Ascending aorta (tissue), 2 donors: ENCODE data around the gene NR1D2. TPM values are rescaled to one million over a fixed set of nuclear protein-coding genes. Genes with fewer than 3 reads are reported as not detected.

ENCODE experiments used
- DNase-seq, 2 donors: peaks; one replicate each; pipeline ENCODE4 v3.0.0-alpha.2; 2019; ENCODE audit warnings: low spot score in 2 of 2
- H3K27ac ChIP-seq, 2 donors: fragments of 200-600 bp; sonication (generic); one replicate each; pipeline ENCODE4 v1.5.1; 2016 to 2017; ENCODE audit warnings: mild to moderate bottlenecking in 1 of 2
- H3K27me3 ChIP-seq: fragments of 200-600 bp; sonication (generic); one replicate; pipeline ENCODE4 v1.5.1; 2017
- H3K36me3 ChIP-seq, 2 donors: fragments of 200-600 bp; sonication (generic); one replicate each; pipeline ENCODE4 v1.5.1; 2016
- H3K4me1 ChIP-seq, 2 donors: fragments of 200-600 bp; sonication (generic); one replicate each; pipeline ENCODE4 v1.5.1; 2016 to 2017; ENCODE audit warnings: mild to moderate bottlenecking in 1 of 2
- H3K4me3 ChIP-seq, 2 donors: fragments of 200-600 bp; sonication (generic); one replicate each; pipeline ENCODE4 v1.5.1; 2016 to 2017; ENCODE audit warnings: mild to moderate bottlenecking in 1 of 2
- H3K9me3 ChIP-seq, 2 donors: fragments of 200-600 bp; sonication (generic); one replicate each; pipeline ENCODE4 v1.5.1; 2016
- intact Hi-C: fragments of 100-400 bp; cut with DNase I; formaldehyde crosslinking; loops from one replicate; pipeline ENCODE4 v1.15.1; 2023
- total RNA-seq: library from RNA; depleted of rRNA; stranded (reverse); fragments of >200 nt; gene quantifications from one replicate; pipeline ENCODE4 v1.1.0, GENCODE V29; 2016
- TF ChIP-seq, protein P1 (sequence below), 3 experiments: fragments of 200-600 bp in 2 of 3; fragments of 450-650 bp in 1 of 3; sonication (generic) in 2 of 3; IDR thresholded peaks; one replicate each; pipeline ENCODE4 v1.5.1; 2016 to 2019; ENCODE audit warnings: antibody characterized with exemption in 3 of 3, mild to moderate bottlenecking in 1 of 3, moderate library complexity in 1 of 3

The NR1D2 gene
- total RNA-seq, 1 donor from 2014 or later = 6.5 TPM

- no peak overlapping the region for H3K4me3 ChIP-seq
- H3K27me3 ChIP-seq = no peaks in the 10 kb centered on the region
- H3K27ac ChIP-seq = peak overlapping the region; percentile 66 to 77
- TF ChIP-seq, protein P1, sequence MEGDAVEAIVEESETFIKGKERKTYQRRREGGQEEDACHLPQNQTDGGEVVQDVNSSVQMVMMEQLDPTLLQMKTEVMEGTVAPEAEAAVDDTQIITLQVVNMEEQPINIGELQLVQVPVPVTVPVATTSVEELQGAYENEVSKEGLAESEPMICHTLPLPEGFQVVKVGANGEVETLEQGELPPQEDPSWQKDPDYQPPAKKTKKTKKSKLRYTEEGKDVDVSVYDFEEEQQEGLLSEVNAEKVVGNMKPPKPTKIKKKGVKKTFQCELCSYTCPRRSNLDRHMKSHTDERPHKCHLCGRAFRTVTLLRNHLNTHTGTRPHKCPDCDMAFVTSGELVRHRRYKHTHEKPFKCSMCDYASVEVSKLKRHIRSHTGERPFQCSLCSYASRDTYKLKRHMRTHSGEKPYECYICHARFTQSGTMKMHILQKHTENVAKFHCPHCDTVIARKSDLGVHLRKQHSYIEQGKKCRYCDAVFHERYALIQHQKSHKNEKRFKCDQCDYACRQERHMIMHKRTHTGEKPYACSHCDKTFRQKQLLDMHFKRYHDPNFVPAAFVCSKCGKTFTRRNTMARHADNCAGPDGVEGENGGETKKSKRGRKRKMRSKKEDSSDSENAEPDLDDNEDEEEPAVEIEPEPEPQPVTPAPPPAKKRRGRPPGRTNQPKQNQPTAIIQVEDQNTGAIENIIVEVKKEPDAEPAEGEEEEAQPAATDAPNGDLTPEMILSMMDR (IDR thresholded peaks at IDR 0.05) = no peak
- intact Hi-C loops = loop anchor here (5.0 to 10.0 kb wide), 2 partner anchors 46 to 651 kb away; partner anchors contain the start of gene NR1D2
- H3K9me3 ChIP-seq = no peaks in the 10 kb centered on the region
- no peaks in the 10 kb centered on the region for H3K36me3 ChIP-seq
- H3K4me1 ChIP-seq = peaks cover 7 to 27% of the 10 kb centered on the region in 2 donors
- no peak for DNase-seq
Observed at GRCh38 chr3:23993556-23994243, 48.6 kb downstream of the NR1D2 start.

DNA sequence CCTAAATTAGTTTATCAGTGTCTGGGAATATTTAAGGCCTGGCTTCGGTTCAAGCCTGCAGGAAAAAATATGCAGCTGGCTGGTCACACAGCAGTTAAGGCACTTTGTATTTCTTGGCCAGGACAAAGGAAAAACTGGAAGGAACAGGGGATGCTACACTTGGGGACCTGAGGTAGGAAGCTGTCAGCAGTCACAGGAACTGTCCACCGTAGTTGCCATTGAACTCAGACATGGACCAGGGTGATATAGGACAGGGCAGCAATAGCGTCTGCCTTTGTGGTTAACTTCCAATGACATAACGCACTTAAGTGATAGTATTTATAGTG, 49.1 kb downstream of the NR1D2 start:
- intact Hi-C loops = loop anchor here (5.0 to 10.0 kb wide), 2 partner anchors 47 to 651 kb away; partner anchors contain the start of gene NR1D2
- no peak overlapping the region for H3K4me3 ChIP-seq
- H3K9me3 ChIP-seq = no peaks in the 10 kb centered on the region
- DNase-seq = no peak
- H3K36me3 ChIP-seq = no peaks in the 10 kb centered on the region
- TF ChIP-seq, protein P1 (IDR thresholded peaks at IDR 0.05) = no peak
- H3K27me3 ChIP-seq = no peaks in the 10 kb centered on the region
- H3K4me1 ChIP-seq = peaks cover 7 to 29% of the 10 kb centered on the region in 2 donors
- H3K27ac ChIP-seq = peak overlapping the region; percentile 66 to 77

- H3K36me3 ChIP-seq = no peaks in the 10 kb centered on the region
- no peak overlapping the region for H3K4me3 ChIP-seq
- TF ChIP-seq, protein P1 (IDR thresholded peaks at IDR 0.05) = no peak
- no peaks in the 10 kb centered on the region for H3K27me3 ChIP-seq
- H3K9me3 ChIP-seq = no peaks in the 10 kb centered on the region
- H3K27ac ChIP-seq = no peak overlapping the region
- DNase-seq = no peak
- H3K4me1 ChIP-seq = peaks cover 7 to 33% of the 10 kb centered on the region in 2 donors
- intact Hi-C loops = loop anchor here (5.0 to 10.0 kb wide), 2 partner anchors 502 to 650 kb away; no protein-coding TSS in a partner anchor
Observed at GRCh38 chr3:23995219-23995618, 50.1 kb downstream of the NR1D2 start.

DNA sequence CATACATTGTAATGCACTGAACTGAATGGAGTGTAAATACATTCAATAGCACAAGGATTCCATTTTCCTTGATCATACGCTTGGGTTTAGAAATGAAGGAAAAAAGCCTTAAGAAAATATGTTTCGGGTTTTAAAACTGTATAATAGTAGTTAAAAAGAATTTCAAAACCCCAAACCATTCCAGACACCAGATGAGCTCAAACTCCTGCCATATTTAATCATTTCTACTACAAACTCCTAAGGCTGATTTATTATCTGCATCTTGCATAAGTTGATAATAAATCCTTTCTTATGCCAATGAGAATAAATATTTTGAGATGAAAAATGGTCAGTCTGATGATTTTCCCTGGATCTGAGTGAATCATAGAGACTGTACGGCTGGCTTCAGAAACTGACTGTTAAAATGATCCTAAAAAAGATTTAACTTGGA, 51.0 kb downstream of the NR1D2 start:
- Histone ChIP-seq H3K36me3 (no peaks in the 10 kb centered on the region), H3K27ac (peak overlapping the region; percentile 0 to 12), H3K27me3 (no peaks in the 10 kb centered on the region), H3K4me1 (peaks cover 7 to 33% of the 10 kb centered on the region in 2 donors), H3K4me3 (no peak overlapping the region), H3K9me3 (no peaks in the 10 kb centered on the region)
- no peak for DNase-seq
- TF ChIP-seq, protein P1 (IDR thresholded peaks at IDR 0.05) = no peak
- intact Hi-C loops = loop anchor here (5.0 to 10.0 kb wide), 2 partner anchors 501 to 649 kb away; no protein-coding TSS in a partner anchor

DNA sequence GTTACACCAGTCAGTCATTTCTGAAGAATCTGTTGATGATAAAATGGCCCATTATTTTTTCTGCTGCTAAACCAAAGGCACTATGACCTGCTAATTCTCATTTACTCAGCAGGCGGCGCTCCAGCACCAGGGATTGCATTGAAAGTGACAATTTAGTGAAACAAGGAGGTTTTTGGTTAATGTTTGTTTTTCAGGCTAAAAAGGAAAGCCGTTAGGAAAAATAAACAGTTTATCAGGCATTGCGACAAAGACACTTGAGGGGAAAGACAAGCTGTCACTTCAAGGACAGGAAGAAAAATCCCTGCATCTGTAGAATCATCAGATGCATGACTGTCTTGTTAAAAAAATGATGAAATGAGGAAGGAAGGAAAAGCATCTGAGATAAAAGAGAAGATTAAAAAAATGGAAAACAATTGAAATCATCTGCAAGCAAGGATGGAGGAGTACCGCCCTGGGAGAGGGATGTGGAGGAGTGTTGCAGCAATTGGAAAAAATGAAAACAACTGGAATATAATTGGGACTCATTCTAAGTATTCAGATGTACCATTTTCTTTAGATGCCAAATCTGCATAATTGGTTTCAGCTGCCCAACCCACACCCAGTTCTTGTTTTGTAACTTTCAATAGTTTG, 54.0 kb downstream of the NR1D2 start:
- no peaks in the 10 kb centered on the region for H3K36me3 ChIP-seq
- no peak overlapping the region for H3K4me3 ChIP-seq
- H3K4me1 ChIP-seq = peaks cover 0 to 8% of the 10 kb centered on the region in 2 donors
- DNase-seq = peak in 1 of 2 donors; percentile 92
- no peaks in the 10 kb centered on the region for H3K9me3 ChIP-seq
- H3K27me3 ChIP-seq = no peaks in the 10 kb centered on the region
- peak overlapping the region in 1 of 2 donors; percentile 42 for H3K27ac ChIP-seq
- intact Hi-C loops = loop anchor here (1.0 to 10.0 kb wide), 4 partner anchors 238 to 684 kb away; no protein-coding TSS in a partner anchor
- TF ChIP-seq, protein P1 (IDR thresholded peaks at IDR 0.05) = peak; percentile 91 to 95 (median 94)
